COLO668 (cell line): Measurements from ENCODE around the gene PLPPR2.
A peak's percentile ranks its signal among the peaks of the same experiment; 100 is the strongest.
"Not testable (repeated sequence)": the region's sequence is repeated elsewhere in the genome, so short reads cannot be mapped to it uniquely, and the experiment has no call there.

ENCODE experiments used
- DNase-seq: peaks from one replicate; lab custom pipeline; 2025; ENCODE audit not compliant: unreplicated experiment; lab: John Stamatoyannopoulos, UW

The PLPPR2 gene

GRCh38 chr19:11370744-11371143, 15.5 kb downstream of the PLPPR2 start:
- no peak for DNase-seq

- DNase-seq, result peak; percentile 92
These were observed 18.1 kb downstream of the PLPPR2 start for GRCh38 chr19:11373166-11373884.

DNA sequence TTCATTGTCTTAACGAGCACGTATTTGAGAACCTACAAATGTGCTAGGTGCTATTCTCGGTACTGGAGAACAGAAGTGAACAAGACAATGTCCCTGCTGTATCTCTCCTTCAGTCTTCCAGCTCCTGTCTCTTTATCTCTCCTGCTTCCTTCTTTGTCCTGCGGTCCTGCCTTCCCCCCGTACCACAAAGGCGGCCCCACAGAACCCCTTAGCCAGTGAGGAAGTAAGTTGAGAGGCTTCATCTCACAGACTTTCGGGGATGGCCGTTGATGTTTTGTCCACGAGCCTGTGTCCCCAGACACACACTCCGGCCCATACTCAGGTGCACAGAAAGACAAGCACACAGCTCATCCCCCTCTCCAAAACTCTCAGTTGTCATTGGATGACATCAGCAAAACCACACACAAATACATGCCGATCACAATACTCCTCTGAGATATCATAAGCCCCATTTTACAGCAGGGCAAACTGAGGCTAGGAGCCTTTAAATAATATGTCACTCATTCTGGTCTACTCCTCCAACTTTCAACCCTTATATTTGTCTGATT, 18.7 kb downstream of the PLPPR2 start:
- peak; percentile 34 for DNase-seq

GRCh38 chr19:11374433-11375142, 19.4 kb downstream of the PLPPR2 start, which contains the start of gene SWSAP1:
TSS of gene SWSAP1 (plus strand) at chr19:11374666. CDS start at chr19:11374681, 15 bp downstream.
- peak; percentile 98 for DNase-seq

- DNase-seq, result peak; percentile 75
These were observed 20.1 kb downstream of the PLPPR2 start for GRCh38 chr19:11375143-11375948.

GRCh38 chr19:11377237-11377636, 22.0 kb downstream of the PLPPR2 start:
- DNase-seq, result no peak

GRCh38 chr19:11377756-11378155, 22.5 kb downstream of the PLPPR2 start:
- DNase-seq, result no peak

- DNase-seq, result peak; percentile 62
These were observed 23.3 kb downstream of the PLPPR2 start for GRCh38 chr19:11378319-11379189.

DNA sequence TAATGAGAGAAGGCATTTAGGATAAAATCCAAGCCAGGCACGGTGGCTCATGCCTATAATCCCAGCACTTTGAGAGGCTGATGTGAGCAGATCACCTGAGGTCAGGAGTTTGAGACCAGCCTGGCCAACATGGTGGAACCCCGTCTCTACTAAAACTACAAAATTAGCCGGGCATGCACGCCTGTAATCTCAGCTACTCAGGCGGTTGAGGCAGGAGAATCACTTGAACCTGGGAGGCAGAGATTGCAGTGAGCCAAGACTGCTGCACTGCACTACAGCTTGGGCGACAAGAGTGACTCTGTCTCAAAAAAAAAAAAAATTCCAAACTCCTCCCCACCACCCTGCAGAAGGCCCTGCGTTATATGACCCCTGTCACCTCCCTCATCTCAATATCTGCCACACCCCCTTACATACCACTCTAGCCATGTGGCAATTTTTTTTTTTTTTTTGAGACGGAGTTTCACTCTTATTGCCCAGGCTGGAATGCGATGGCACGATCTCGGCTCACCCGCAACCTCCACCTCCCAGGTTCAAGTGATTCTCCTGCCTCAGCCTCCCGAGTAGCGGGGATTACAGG, 24.1 kb downstream of the PLPPR2 start:
- not testable (repeated sequence) for DNase-seq

- no peak for DNase-seq
These were observed 24.7 kb downstream of the PLPPR2 start for GRCh38 chr19:11379857-11380350.

DNA sequence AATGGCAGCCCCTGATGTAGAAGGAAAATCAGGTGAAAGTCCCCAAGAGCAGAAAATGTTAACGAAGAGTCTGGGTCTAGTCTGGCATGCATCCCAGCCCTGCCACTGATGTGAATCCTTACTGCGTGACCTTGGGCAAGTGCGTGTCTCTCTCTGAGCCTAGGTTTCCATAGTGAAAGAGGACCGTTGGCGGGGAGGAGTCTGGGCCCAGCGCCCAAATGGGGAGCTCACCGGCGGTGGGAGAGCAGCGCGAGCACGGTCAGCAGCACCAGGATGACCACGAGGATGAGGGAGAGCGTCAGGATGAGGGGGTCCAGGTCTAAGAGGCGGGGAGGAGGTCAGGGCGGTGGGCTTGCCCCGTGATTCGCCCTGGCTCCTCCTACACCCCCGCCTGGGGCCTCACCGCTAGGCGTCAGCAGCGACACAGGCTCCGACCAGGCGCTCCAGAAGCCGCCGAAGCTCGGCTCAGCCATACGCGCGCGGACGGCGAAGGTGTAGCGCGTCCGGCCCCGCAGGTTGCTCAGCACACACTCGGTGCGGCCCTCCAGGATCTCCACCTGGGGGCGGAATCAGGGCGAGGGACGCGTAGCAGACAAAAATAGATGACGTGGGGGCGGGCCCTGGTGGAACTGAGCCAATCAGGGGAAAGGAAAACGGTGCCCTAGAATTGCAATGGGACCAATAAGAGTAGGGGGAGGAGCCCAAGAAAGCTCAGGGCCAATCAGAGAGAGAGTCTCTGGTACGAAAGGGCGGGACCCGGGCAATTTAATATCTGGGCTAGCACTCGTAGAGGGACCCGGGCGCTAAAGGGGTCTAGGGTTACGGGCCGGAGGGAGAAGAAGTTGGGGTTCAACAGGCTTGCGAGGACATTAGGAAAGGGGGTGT, 25.7 kb downstream of the PLPPR2 start:
- peak; percentile 96 for DNase-seq

- peak; percentile 59 for DNase-seq
These were observed 27.9 kb downstream of the PLPPR2 start for GRCh38 chr19:11382898-11383705.

DNA sequence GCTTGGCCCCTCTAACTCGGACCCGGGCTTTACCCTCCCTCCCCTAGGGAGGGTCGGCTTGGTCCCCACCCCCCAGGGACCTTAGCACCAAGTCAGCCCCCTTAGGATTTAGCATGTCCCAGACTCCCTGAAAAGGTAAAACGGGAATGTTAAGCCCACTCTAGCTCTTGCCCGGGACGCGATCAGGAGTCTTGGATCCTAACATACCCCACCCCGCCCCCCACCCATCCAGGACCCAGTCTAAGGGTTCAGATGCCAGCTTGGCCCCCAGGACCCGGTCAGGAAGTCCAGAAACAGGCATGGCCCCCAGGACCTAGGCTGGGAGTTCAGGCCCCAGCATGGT, 28.4 kb downstream of the PLPPR2 start:
- no peak for DNase-seq

DNA sequence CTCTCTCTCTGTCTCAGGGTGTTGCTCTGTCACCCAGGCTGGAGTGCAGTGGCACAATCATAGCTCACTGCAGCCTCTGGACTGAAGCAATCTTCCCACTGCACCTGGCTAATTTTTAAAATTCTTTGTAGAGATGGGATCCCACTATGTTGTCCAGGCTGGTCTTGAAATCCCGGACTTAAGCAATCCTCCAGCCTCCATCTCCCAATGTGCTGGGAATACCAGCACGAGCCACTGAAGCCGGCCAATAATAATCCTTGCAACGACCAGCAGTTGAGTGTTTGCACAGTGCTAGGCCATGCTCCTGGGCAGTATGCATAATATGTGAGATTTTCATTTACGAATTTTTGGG, 29.5 kb downstream of the PLPPR2 start:
- no peak for DNase-seq

- DNase-seq, result no peak
These were observed 32.2 kb downstream of the PLPPR2 start for GRCh38 chr19:11387162-11388034.

DNA sequence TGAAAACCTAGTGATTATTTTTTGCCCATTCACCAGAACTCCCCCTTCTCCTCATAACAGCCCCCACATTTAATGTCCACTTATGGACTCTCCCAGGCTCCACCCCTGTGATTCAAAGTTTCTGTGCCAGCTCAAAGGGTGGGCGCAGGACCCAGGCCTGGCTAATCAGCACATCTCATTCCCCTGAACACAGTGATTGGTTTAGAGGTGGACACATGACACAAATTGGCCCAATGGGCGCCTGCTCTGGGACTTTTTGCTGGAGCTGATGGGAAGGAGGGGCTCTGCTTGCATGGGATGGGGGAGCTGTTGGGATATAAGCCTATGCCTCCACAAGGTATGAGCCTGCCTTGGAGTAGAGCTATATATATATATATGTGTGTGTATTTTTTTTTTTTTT, 35.1 kb downstream of the PLPPR2 start:
- no peak for DNase-seq
